Loucy (cell line): ENCODE results near the gene NCAPH2.

Source experiments
- H2AFZ ChIP-seq: fragments of 200-600 bp; sonication (generic); 2 replicates; pipeline ENCODE4 v1.6.0; 2016; ENCODE audit warnings: antibody characterized with exemption, mild to moderate bottlenecking, low read length, moderate library complexity
- H3F3A ChIP-seq: fragments of 200-600 bp; 2 replicates; pipeline ENCODE4 v1.6.0; 2016; ENCODE audit warnings: antibody characterized with exemption, low read depth, mild to moderate bottlenecking
- H3K27me3 ChIP-seq: fragments of 200-600 bp; sonication (generic); 2 replicates; pipeline ENCODE4 v1.6.1; 2014; ENCODE audit warnings: low read length, mild to moderate bottlenecking; ENCODE audit not compliant: insufficient read depth, poor library complexity, severe bottlenecking
- H3K36me3 ChIP-seq: fragments of 200-600 bp; sonication (generic); 2 replicates; pipeline ENCODE4 v1.6.1; 2016; ENCODE audit warnings: low read length; ENCODE audit not compliant: insufficient read depth
- H3K4me1 ChIP-seq: fragments of 200-600 bp; sonication (generic); 2 replicates; pipeline ENCODE4 v1.5.1; 2014; ENCODE audit warnings: low read length, mild to moderate bottlenecking; ENCODE audit not compliant: insufficient read depth, poor library complexity, severe bottlenecking
- H3K4me2 ChIP-seq: fragments of 200-600 bp; sonication (generic); 2 replicates; pipeline ENCODE4 v1.6.0; 2014; ENCODE audit warnings: antibody characterized with exemption, low read length, low read depth, mild to moderate bottlenecking; ENCODE audit not compliant: poor library complexity, severe bottlenecking
- H3K4me3 ChIP-seq: fragments of 200-600 bp; sonication (generic); 2 replicates; pipeline ENCODE4 v1.5.1; 2014; ENCODE audit warnings: low read length, mild to moderate bottlenecking, mixed read lengths; ENCODE audit not compliant: poor library complexity, severe bottlenecking
- H3K79me2 ChIP-seq: fragments of 200-600 bp; sonication (generic); 2 replicates; pipeline ENCODE4 v1.6.1; 2014; ENCODE audit warnings: low read length; ENCODE audit not compliant: insufficient read depth
- H3K9ac ChIP-seq: fragments of 200-600 bp; sonication (generic); 2 replicates; pipeline ENCODE4 v1.6.0; 2014; ENCODE audit warnings: mild to moderate bottlenecking, low read depth, low read length, moderate library complexity; ENCODE audit not compliant: poor library complexity, severe bottlenecking
- H3K9me2 ChIP-seq: fragments of 200-600 bp; sonication (generic); replicated peaks from 2 replicates; pipeline ENCODE4 v1.6.1; 2016; ENCODE audit warnings: low read depth, low read length, mixed read lengths
- H3K9me3 ChIP-seq: fragments of 200-600 bp; sonication (generic); 2 replicates; pipeline ENCODE4 v1.6.1; 2014; ENCODE audit warnings: mild to moderate bottlenecking, antibody characterized with exemption, low read length, low read depth; ENCODE audit not compliant: insufficient read depth
- H4K20me1 ChIP-seq: fragments of 200-600 bp; sonication (generic); 2 replicates; pipeline ENCODE4 v1.6.0; 2014; ENCODE audit warnings: antibody characterized with exemption, low read length, mild to moderate bottlenecking; ENCODE audit not compliant: insufficient read depth, poor library complexity, severe bottlenecking
- EZH2phosphoT487 ChIP-seq: fragments of 200-600 bp; IDR thresholded peaks from 2 replicates; pipeline ENCODE4 v1.6.1; 2018; ENCODE audit warnings: antibody characterized with exemption, mild to moderate bottlenecking, moderate library complexity, borderline replicate concordance
- TF ChIP-seq, protein P1 (sequence below): fragments of 200-600 bp; sonication (generic); conservative IDR thresholded peaks from 2 replicates; pipeline ENCODE4 v1.5.1; 2014; ENCODE audit warnings: mild to moderate bottlenecking, antibody characterized with exemption, low read length

Gene NCAPH2

DNA sequence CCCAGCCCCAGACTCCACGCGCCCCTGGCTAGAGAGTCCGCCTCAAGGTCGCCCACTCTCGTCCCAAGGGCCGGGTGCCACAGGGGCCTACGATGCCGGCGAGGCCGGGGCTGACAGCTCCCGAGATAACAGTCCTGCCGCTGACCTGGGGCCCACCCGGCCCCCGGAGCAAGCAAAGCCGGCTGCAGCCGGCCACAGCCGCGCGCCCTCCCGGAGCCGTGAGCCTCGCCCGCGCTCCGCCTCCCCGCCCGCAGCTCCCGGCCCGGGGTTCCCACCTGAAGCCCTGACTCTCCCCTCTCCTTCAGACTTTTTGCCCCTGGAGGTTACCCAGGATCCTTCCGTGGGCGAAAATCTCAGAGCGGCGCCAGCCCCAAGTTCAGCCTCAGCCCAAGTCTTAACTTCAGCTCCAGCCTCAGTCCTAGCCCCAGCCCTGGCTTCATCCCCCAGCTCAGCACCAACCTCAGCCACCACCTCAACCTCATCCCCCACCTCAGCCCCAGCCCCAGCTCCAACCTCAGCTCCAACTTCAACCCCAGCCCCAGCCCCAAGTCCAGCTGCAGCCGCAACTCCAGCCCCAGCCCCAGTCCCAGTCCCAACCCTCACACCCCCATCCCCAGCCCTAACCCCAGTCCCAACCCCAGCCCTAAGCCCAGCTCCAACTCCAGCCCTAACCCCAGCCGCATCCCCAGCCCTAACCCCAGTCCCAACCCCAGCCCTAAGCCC, 39.4 kb downstream of the NCAPH2 start:
- H3K4me3 ChIP-seq: no peak overlapping the region
- no peak overlapping the region for H2AFZ ChIP-seq
- no peaks in the 10 kb centered on the region for H4K20me1 ChIP-seq
- no peaks in the 10 kb centered on the region for H3K36me3 ChIP-seq
- H3K79me2 ChIP-seq: peaks cover 6% of the 10 kb centered on the region; the same call in 1 of the 2 replicates
- no peaks in the 10 kb centered on the region for H3F3A ChIP-seq
- H3K4me2 ChIP-seq: no peak overlapping the region
- H3K4me1 ChIP-seq: peaks cover 31% of the 10 kb centered on the region
- H3K9me3 ChIP-seq: no peaks in the 10 kb centered on the region
- H3K27me3 ChIP-seq: no peaks in the 10 kb centered on the region
- no peak for TF ChIP-seq EZH2phosphoT487
- TF ChIP-seq, protein P1, sequence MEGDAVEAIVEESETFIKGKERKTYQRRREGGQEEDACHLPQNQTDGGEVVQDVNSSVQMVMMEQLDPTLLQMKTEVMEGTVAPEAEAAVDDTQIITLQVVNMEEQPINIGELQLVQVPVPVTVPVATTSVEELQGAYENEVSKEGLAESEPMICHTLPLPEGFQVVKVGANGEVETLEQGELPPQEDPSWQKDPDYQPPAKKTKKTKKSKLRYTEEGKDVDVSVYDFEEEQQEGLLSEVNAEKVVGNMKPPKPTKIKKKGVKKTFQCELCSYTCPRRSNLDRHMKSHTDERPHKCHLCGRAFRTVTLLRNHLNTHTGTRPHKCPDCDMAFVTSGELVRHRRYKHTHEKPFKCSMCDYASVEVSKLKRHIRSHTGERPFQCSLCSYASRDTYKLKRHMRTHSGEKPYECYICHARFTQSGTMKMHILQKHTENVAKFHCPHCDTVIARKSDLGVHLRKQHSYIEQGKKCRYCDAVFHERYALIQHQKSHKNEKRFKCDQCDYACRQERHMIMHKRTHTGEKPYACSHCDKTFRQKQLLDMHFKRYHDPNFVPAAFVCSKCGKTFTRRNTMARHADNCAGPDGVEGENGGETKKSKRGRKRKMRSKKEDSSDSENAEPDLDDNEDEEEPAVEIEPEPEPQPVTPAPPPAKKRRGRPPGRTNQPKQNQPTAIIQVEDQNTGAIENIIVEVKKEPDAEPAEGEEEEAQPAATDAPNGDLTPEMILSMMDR: no peak
- no peak overlapping the region for H3K9ac ChIP-seq
- no peaks in the 10 kb centered on the region for H3K9me2 ChIP-seq

DNA sequence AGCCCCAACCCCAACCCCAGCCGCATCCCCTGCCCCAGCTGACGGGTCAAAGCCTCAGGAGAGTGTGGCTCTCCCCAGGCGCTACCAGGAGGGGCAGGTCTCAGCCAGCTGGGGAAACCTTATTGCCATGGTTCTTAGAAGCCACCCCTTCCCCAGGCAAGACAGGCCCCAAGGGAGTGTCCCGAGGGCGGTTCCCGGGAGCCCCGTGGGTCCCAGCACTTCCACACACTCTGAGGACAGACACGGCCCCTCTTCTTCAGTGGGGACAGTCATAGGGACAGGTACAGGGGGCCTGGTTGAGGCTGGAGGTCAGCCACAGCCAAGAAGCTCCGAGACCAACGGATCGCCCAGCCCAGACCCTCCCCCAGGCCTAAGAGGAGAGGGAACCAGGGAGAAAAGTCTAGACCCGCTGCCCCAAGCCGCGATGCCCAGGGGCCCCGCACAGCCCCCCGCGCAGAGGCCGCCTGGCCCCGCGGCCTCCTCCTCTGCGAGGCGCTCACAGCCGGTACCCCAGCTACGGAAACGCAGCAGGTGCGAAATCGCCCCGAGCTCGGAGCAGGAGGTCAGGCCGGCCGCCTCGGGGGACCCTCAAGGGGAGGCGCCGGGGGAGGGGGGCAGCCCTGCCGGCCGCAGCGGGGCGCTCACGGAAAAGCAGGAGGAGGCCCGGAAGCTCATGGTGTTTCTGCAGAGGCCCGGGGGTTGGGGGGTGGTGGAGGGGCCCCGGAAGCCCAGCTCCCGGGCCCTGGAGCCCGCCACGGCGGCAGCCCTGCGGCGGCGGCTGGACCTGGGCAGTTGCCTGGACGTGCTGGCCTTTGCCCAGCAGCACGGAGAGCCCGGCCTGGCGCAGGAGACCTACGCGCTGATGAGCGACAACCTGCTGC, 40.3 kb downstream of the NCAPH2 start:
- Histone ChIP-seq H3K4me2 (peak overlapping the region; percentile 83), H3K79me2 (peaks cover 6% of the 10 kb centered on the region; the same call in 1 of the 2 replicates), H3K4me3 (peak overlapping the region; percentile 73), H3K9me3 (no peaks in the 10 kb centered on the region), H3K9ac (peak overlapping the region; percentile 77), H3K9me2 (no peaks in the 10 kb centered on the region), H3F3A (no peaks in the 10 kb centered on the region), H2AFZ (peak overlapping the region; percentile 85), H3K27me3 (no peaks in the 10 kb centered on the region), H3K4me1 (peaks cover 31% of the 10 kb centered on the region), H4K20me1 (no peaks in the 10 kb centered on the region), H3K36me3 (no peaks in the 10 kb centered on the region)
- TF ChIP-seq EZH2phosphoT487: no peak
- TF ChIP-seq, protein P1: peak; percentile 25

DNA sequence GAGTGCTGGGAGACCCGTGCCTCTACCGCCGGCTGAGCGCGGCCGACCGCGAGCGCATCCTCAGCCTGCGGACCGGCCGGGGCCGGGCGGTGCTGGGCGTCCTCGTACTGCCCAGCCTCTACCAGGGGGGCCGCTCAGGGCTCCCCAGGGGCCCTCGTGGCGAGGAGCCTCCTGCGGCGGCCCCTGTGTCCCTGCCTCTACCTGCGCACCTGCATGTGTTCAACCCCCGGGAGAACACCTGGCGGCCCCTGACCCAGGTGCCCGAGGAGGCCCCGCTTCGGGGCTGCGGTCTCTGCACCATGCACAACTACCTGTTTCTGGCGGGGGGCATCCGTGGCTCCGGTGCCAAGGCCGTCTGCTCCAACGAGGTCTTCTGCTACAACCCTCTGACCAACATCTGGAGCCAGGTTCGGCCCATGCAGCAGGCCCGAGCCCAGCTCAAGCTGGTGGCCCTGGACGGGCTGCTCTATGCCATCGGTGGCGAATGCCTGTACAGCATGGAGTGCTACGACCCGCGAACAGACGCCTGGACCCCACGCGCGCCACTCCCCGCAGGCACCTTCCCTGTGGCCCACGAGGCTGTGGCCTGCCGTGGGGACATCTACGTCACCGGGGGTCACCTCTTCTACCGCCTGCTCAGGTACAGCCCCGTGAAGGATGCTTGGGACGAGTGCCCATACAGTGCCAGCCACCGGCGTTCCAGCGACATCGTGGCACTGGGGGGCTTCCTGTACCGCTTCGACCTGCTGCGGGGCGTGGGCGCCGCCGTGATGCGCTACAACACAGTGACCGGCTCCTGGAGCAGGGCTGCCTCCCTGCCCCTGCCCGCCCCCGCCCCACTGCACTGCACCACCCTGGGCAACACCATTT, 41.1 kb downstream of the NCAPH2 start:
- peak overlapping the region; percentile 83 for H3K4me2 ChIP-seq
- H3F3A ChIP-seq: no peaks in the 10 kb centered on the region
- no peaks in the 10 kb centered on the region for H4K20me1 ChIP-seq
- H3K4me1 ChIP-seq: peaks cover 31% of the 10 kb centered on the region
- H2AFZ ChIP-seq: peak overlapping the region; percentile 85
- H3K4me3 ChIP-seq: peak overlapping the region; percentile 73
- no peaks in the 10 kb centered on the region for H3K9me2 ChIP-seq
- H3K9ac ChIP-seq: peak overlapping the region; percentile 77
- no peaks in the 10 kb centered on the region for H3K27me3 ChIP-seq
- H3K79me2 ChIP-seq: peaks cover 6% of the 10 kb centered on the region; the same call in 1 of the 2 replicates
- H3K36me3 ChIP-seq: no peaks in the 10 kb centered on the region
- H3K9me3 ChIP-seq: no peaks in the 10 kb centered on the region
- TF ChIP-seq EZH2phosphoT487: no peak
- TF ChIP-seq, protein P1: no peak
